ENCODE measurements around the gene ADK. TPM values are rescaled to one million over a fixed set of nuclear protein-coding genes. Genes with fewer than 3 reads are reported as not detected.
"Not testable (repeated sequence)": the region's sequence is repeated elsewhere in the genome, so short reads cannot be mapped to it uniquely, and the experiment has no call there.

ADK gene
- total RNA-seq, 2 experiments from 2014 or later = 52.8 to 54.4 TPM

DNA sequence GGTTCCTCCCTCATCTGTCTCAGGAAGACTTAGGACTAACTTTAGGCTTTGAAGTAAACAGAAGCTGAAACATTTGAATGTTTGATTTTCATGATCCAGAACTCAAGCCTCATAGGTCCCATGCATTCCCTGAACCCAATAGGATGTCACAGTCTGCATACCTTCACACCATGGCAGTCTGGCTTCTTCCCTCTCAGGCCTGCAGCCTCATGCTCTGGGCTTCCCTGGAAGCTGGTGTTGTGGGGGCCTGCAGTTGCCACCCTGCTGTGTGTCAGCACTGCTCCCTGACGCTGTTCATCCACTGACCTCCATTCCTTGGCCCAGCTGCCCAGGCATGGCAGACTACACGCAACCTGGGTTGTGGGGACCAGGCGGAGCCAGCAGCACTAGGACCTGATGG lies 407.9 kb downstream of the ADK start:
- Mint-ChIP-seq H3K27ac (no peak overlapping the region), H3K9me3 (no peaks in the 10 kb centered on the region), H3K36me3 (peaks cover 1% of the 10 kb centered on the region), H3K27me3 (no peaks in the 10 kb centered on the region), H3K4me3 (no peak overlapping the region), H3K4me1 (ENCODE audit: low read depth) (peaks cover 4% of the 10 kb centered on the region)
- ChIA-PET POLR2A (no interaction called here), CTCF (no interaction called here)
- intact Hi-C loops (cut with micrococcal nuclease) = no loop called here
- DNase-seq = no peak

DNA sequence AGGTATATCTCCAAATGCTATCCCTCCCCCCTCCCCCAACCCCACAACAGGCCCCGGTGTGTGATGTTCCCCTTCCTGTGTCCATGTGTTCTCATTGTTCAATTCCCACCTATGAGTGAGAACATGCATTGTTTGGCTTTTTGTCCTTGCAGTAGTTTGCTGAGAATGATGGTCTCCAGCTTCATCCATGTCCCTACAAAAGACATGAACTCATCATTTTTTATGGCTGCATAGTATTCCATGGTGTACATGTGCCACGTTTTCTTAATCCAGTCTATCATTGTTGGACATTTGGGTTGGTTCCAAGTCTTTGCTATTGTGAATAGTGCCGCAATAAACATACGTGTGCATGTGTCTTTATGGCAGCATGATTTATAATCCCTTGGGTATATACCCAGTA lies 417.9 kb downstream of the ADK start:
- H3K4me1 Mint-ChIP-seq (ENCODE audit: low read depth); H3K27ac Mint-ChIP-seq; DNase-seq; intact Hi-C loops (cut with micrococcal nuclease); H3K27me3 Mint-ChIP-seq; POLR2A ChIA-PET; H3K4me3 Mint-ChIP-seq; CTCF ChIA-PET: not testable (repeated sequence)
- H3K36me3 Mint-ChIP-seq = peaks cover 25% of the 10 kb centered on the region
- peaks cover 12% of the 10 kb centered on the region for H3K9me3 Mint-ChIP-seq

DNA sequence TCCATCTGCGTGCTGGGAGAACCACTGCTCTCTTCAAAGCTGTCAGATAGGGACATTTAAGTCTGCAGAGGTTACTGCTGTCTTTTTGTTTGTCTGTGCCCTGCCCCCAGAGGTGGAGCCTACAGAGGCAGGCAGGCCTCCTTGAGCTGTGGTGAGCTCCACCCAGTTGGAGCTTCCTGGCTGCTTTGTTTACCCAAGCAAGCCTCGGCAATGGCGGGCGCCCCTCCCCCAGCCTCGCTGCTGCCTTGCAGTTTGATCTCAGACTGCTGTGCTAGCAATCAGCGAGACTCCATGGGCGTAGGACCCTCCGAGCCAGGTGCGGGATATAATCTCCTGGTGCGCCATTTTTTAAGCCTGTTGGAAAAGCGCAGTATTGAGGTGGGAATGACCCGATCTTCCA lies 422.5 kb downstream of the ADK start:
- Mint-ChIP-seq H3K36me3 (peaks cover 23% of the 10 kb centered on the region), H3K4me1 (ENCODE audit: low read depth) (peaks cover 12% of the 10 kb centered on the region)
- POLR2A ChIA-PET; CTCF ChIA-PET; H3K27ac Mint-ChIP-seq; intact Hi-C loops (cut with micrococcal nuclease); H3K27me3 Mint-ChIP-seq; H3K9me3 Mint-ChIP-seq; DNase-seq; H3K4me3 Mint-ChIP-seq: not testable (repeated sequence)

DNA sequence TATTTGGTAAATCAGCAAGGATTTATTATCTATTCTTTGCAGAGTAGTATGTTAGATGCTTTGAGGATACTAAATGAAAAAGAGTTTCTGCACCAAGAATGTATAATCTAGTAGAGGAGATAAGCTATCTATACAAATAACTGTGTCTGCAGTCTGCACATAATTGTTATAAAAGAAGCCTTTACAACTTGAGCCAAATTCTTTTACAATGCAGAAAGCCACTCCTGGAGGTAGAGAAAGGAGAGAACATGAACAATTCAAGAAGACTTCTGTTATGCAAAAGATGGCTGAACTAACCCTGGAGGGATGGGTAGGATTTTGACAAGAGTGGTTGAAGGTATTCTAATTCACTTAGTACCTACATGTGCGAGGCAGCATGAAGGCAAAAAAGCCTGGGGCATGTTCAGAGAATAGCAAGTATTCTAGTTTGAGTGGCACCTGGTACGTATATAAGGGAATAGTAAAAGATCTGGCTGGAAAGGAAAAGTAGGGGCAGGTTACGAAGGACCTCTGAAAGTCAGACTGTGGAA lies 424.2 kb downstream of the ADK start:
- CTCF ChIA-PET = no interaction called here

DNA sequence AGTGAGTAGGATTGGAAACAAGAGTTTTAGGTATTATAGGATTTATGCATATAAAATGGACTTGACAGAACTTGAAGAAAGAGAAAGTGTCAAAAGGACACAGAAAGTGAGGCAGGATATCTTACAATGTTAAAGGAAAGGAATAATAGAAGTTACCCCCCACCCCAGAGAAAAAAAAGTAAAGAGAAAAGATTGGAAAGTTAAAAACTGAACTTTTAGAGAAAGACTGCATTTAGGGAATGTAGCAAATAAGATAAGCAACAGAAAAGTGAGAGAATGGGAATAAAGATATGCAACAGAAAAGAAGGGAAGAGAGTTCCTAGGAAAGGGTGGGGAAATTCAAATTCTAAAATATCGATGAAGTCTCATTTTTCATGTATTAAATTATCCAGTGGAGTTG lies 424.9 kb downstream of the ADK start:
- no peak overlapping the region for H3K27ac Mint-ChIP-seq
- ChIA-PET POLR2A (no interaction called here), CTCF (no interaction called here)
- H3K27me3 Mint-ChIP-seq = no peaks in the 10 kb centered on the region
- no peak for DNase-seq
- H3K4me1 Mint-ChIP-seq (ENCODE audit: low read depth) = peaks cover 17% of the 10 kb centered on the region
- intact Hi-C loops (cut with micrococcal nuclease) = no loop called here
- H3K9me3 Mint-ChIP-seq = peaks cover 10% of the 10 kb centered on the region
- H3K4me3 Mint-ChIP-seq = no peak overlapping the region
- peaks cover 23% of the 10 kb centered on the region for H3K36me3 Mint-ChIP-seq

More for the DNA sequence above, 424.2 kb downstream of the ADK start:
- peaks cover 19% of the 10 kb centered on the region for H3K36me3 Mint-ChIP-seq
- POLR2A ChIA-PET = no interaction called here
- DNase-seq = no peak
- no peaks in the 10 kb centered on the region for H3K27me3 Mint-ChIP-seq
- H3K4me1 Mint-ChIP-seq (ENCODE audit: low read depth) = peaks cover 12% of the 10 kb centered on the region
- intact Hi-C loops (cut with micrococcal nuclease) = no loop called here
- no peak overlapping the region for H3K27ac Mint-ChIP-seq
- peaks cover 5% of the 10 kb centered on the region for H3K9me3 Mint-ChIP-seq
- no peak overlapping the region for H3K4me3 Mint-ChIP-seq

DNA sequence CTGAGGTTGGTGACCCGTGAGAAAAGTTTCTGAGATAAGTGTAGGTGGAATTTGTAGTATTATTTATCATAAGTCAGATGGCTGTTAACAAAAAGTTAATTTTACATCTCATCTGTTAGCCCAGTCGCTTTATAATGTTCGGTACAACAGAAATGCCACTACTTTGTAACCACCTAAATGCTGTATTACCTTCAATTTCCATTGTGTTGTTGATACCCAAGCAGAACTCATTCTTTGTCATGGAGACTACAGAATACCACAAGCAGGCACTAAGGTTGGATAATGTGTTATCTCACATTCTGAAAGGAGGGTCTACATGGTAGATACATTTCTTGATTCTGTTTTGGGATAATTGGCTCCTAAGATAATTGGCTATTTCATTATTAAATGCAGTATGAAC lies 425.6 kb downstream of the ADK start:
- H3K27ac Mint-ChIP-seq = no peak overlapping the region
- POLR2A ChIA-PET = no interaction called here
- intact Hi-C loops (cut with micrococcal nuclease) = no loop called here
- no peak for DNase-seq
- CTCF ChIA-PET = no interaction called here
- H3K4me3 Mint-ChIP-seq = no peak overlapping the region
- no peaks in the 10 kb centered on the region for H3K27me3 Mint-ChIP-seq
- H3K9me3 Mint-ChIP-seq = peaks cover 11% of the 10 kb centered on the region
- peaks cover 24% of the 10 kb centered on the region for H3K36me3 Mint-ChIP-seq
- H3K4me1 Mint-ChIP-seq (ENCODE audit: low read depth) = peaks cover 22% of the 10 kb centered on the region

DNA sequence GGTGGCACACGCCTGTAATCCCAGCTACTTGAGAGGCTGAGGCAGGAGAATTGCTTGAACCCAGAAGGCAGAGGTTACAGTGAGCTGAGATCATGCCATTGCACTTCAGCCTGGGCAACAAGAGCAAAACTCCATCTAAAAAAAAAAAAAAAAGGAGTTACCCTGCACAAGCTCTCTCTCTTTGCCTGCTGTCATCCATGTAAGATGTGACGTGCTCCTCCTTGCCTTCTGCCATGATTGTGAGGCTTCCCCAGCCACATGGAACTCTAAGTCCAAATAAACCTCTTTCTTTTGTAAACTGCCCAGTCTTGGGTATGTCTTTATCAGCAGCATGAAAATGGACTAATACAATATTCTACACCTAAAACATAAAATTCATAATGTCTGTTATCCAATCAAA lies 429.4 kb downstream of the ADK start:
- DNase-seq, H3K9me3 Mint-ChIP-seq, H3K4me3 Mint-ChIP-seq, H3K27me3 Mint-ChIP-seq, H3K27ac Mint-ChIP-seq, CTCF ChIA-PET, POLR2A ChIA-PET: not testable (repeated sequence)
- intact Hi-C loops (cut with micrococcal nuclease) = loop anchor here (10.0 kb wide), 1 partner anchor 406 kb away; no protein-coding TSS in a partner anchor
- H3K36me3 Mint-ChIP-seq = peaks cover 12% of the 10 kb centered on the region
- H3K4me1 Mint-ChIP-seq (ENCODE audit: low read depth) = peaks cover 41% of the 10 kb centered on the region

DNA sequence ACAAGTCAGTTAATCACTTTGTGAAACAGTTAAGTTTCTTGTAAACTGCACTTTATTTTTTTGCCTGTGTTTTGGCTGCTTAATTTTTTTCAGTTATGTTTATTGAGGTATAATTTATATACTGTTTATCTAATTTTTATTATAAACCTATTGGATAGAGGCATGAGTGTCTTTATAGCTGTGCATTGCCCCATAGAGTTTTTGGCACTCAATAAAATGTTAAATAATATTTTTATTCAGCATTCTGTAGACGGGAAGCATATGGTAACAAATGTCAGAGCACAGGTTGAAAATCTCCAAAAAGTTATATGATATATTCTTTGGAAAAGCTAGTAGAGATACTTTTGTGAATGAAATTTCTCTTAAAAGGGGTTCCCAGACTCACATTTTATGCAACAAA lies 431.5 kb downstream of the ADK start:
- POLR2A ChIA-PET = no interaction called here
- peaks cover 10% of the 10 kb centered on the region for H3K9me3 Mint-ChIP-seq
- peaks cover 53% of the 10 kb centered on the region for H3K4me1 Mint-ChIP-seq (ENCODE audit: low read depth)
- no peaks in the 10 kb centered on the region for H3K27me3 Mint-ChIP-seq
- DNase-seq = no peak
- H3K36me3 Mint-ChIP-seq = peaks cover 12% of the 10 kb centered on the region
- intact Hi-C loops (cut with micrococcal nuclease) = loop anchor here (10.0 kb wide), 1 partner anchor 408 kb away; no protein-coding TSS in a partner anchor
- no peak overlapping the region for H3K27ac Mint-ChIP-seq
- H3K4me3 Mint-ChIP-seq = no peak overlapping the region
- CTCF ChIA-PET = interaction anchor here (0.7 to 1.4 kb wide), 3 partner anchors 11 to 483 kb away, joined by 3 to 4 read pairs (median 3); no protein-coding TSS in a partner anchor

DNA sequence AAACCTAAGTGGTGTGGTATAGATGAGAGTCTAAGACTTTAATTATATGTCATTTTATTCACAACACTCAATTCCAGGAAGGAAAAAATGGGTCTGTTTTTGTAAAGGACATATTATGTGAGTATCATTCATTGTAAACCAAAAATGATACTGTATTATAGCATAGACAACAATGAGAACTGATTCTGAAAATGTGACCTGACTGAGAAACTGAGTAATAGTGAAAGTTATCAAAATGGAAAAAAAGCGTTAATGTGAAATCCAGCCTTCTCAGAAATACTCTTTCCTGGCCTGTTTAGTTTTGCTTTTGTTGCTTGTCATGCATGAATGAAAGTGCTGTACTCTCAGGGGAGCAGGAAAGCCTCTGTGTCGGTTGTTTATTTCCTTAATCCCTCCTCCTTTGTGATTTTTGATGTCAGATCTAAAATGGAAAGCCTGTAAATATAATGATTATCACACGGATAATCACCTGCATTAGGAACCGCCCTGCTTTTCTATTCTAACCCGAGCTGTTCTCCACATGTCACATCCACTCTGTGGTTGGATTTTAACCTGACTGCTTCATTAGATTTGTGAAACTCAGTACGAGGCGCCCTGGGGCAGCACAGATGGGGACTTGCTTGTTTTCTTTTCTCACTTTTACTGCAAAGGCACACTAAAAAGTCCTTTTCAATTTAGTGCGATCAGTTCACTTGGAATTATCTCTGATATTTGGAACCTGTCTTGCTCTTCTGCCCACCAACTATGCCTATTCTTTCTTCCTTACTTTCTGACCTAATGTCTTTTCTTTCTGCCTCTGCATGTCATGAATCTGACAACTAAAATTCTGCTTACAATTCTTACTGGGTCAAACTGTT lies 434.4 kb downstream of the ADK start:
- H3K4me1 Mint-ChIP-seq (ENCODE audit: low read depth) = peaks cover 76% of the 10 kb centered on the region
- CTCF ChIA-PET = interaction anchor here (1.2 kb wide), 1 partner anchor 434 kb away, joined by 3 read pairs; no protein-coding TSS in a partner anchor
- intact Hi-C loops (cut with micrococcal nuclease) = loop anchor here (1.0 to 10.0 kb wide), 11 partner anchors 85 to 647 kb away; partner anchors contain the start of genes KAT6B and SAMD8
- H3K4me3 Mint-ChIP-seq = peak overlapping the region; percentile 72
- H3K27me3 Mint-ChIP-seq = no peaks in the 10 kb centered on the region
- POLR2A ChIA-PET = interaction anchor here (1.0 to 1.2 kb wide), 3 partner anchors 82 to 85 kb away, joined by 3 read pairs; no protein-coding TSS in a partner anchor
- peak overlapping the region; percentile 96 for H3K27ac Mint-ChIP-seq
- DNase-seq = peak; percentile 70
- peaks cover 9% of the 10 kb centered on the region for H3K9me3 Mint-ChIP-seq
- peaks cover 8% of the 10 kb centered on the region for H3K36me3 Mint-ChIP-seq

DNA sequence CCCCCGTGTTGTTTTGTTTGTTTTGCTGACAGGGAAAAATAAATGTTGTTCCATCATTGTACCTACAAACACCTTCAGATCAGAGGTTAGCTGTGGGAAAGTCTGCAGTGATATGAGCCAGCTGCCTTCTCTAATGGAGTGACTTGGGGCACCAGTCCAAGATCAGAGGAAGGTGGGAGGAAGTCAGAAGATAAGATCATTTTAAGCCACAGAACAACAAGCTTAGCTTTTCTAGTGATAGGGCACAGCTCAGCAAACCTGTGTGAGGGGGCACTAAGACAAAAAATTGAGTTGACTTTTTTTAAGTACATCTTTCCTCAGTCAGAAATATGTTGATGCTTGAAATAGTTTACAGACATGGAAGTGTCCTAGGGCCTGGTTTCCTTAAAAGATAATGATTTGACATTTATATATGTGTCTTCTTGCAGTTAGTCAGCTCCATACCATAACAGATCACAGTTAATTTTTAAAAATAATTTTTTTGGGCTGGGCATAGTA lies 435.1 kb downstream of the ADK start:
- POLR2A ChIA-PET = interaction anchor here (1.0 to 1.2 kb wide), 2 partner anchors 83 to 86 kb away, joined by 3 read pairs; no protein-coding TSS in a partner anchor
- Mint-ChIP-seq H3K36me3 (peaks cover 6% of the 10 kb centered on the region), H3K4me3 (peak overlapping the region; percentile 72), H3K27me3 (no peaks in the 10 kb centered on the region), H3K4me1 (ENCODE audit: low read depth) (peaks cover 73% of the 10 kb centered on the region), H3K27ac (peak overlapping the region; percentile 96), H3K9me3 (peaks cover 4% of the 10 kb centered on the region)
- CTCF ChIA-PET = interaction anchor here (1.2 kb wide), 1 partner anchor 433 kb away, joined by 3 read pairs; no protein-coding TSS in a partner anchor
- DNase-seq = peak; percentile 55
- intact Hi-C loops (cut with micrococcal nuclease) = loop anchor here (5.0 to 10.0 kb wide), 5 partner anchors 134 to 646 kb away; no protein-coding TSS in a partner anchor

DNA sequence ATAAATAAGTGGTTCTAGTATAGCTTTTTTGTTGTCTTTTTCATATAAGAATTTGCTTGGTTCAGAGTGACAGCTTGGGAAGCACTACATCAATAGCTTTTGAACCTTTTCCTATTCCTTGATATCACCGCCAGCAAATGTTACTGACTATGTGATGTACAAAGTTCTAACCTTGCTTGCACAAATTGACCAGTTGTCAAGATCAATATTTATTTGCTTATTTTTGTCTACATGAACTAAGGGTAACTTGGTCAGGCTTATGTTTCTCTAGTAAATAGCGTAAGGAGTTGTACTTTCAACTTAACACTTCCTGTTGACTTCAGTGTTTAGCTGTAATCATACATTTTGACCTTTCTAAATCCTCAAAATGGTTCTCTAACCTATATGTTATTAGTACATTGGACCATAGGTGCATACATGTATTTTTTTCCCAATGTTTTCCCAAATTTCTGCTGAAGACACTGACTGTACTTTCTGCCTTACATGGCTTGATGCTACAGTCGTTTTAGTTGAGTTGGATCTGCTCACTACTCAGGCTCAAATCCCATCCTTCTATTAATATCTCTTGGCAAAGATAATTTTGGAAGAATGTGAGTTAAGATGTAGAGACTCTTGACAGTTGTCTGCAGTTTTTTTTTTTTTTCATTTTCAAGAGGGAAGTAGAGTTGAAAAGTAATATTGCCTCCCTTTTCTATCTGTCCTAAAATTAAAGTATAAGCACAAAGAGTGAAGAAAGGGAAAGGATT lies 436.3 kb downstream of the ADK start:
- Mint-ChIP-seq H3K4me3 (no peak overlapping the region), H3K9me3 (no peaks in the 10 kb centered on the region), H3K27me3 (no peaks in the 10 kb centered on the region), H3K4me1 (ENCODE audit: low read depth) (peaks cover 69% of the 10 kb centered on the region), H3K36me3 (peaks cover 3% of the 10 kb centered on the region), H3K27ac (peak overlapping the region; percentile 69)
- intact Hi-C loops (cut with micrococcal nuclease) = loop anchor here (5.0 to 10.0 kb wide), 5 partner anchors 135 to 645 kb away; no protein-coding TSS in a partner anchor
- DNase-seq = no peak
- POLR2A ChIA-PET = interaction anchor here (0.6 kb wide), 1 partner anchor 454 kb away, joined by 3 read pairs; no protein-coding TSS in a partner anchor
- CTCF ChIA-PET = no interaction called here
